Amygdala (tissue), 56 donors: Measurements from ENCODE around the gene MYL1.

ENCODE experiments used
- DNase-seq, 56 donors: peaks; one replicate each; lab custom pipeline; 2025; lab: John Stamatoyannopoulos, UW

Gene MYL1

GRCh38 chr2:210315015-210315788 lies at the start of gene MYL1:
MYL1 (minus strand) TSS chr2:210315174; CDS start chr2:210315042, 132 bp downstream.
- no peak for DNase-seq

GRCh38 chr2:210363876-210364275 lies 48.9 kb upstream of the MYL1 start:
- DNase-seq: no peak

DNA sequence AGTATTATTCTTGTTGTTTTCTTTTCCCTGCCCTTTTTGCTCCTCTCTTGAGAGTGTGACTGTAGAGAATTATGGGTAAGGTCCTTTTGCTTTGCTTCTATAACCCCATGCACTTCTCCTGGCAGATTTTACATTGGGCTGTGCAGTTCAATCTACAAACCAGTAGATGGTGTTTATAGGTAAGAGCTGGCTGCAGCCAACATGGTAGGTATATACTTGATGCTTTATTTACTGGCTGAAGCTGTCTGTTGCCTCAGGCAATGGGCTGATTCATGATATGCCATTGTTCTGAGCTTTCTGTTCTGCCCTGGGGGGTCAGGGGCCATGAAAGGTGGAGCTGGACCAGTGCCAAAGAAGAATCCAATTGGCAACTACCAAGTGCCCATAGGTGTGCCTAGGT lies 48.3 kb upstream of the MYL1 start:
- no peak for DNase-seq

DNA sequence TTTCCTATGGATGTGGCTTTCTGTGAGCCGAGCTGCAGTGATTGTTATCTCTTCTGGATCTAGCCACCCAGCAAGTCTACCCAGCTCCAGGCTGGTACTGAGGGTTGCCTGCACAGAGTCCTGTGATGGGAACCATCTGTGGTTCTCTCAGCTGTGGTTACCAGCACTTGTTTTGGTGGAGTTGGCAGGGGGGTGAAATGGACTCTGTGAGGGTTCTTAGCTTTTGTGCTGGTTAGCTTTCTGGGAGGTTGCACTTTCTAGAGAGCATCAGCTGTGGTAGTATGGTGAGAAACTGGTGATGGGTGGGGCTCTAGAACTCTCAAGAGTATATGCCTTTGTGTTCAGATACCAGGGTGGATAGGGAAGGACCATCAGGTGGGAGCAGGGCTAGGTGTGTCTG lies 45.4 kb upstream of the MYL1 start:
- no peak for DNase-seq

DNA sequence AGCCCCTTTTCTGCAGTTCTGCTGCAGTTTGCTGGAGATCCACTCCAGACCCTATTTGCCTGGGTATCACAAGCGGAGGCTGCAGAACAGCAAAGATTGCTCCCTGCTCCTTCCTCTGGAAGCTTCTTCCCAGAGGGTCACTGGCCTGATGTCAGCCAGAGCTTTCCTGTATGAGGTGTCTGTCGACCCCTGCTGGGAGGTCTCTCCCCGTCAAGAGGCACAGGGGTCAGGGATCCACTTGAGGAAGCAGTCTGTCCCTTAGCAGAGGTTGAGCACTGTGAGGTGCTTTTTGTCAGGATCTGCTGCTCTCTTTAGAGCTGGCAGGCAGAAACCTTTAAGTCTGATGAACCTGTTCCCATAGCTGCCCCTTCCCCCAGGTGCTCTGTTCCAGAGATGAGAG lies 42.0 kb upstream of the MYL1 start:
- DNase-seq: no peak

GRCh38 chr2:210337159-210337558 lies 22.2 kb upstream of the MYL1 start:
- DNase-seq: no peak

DNA sequence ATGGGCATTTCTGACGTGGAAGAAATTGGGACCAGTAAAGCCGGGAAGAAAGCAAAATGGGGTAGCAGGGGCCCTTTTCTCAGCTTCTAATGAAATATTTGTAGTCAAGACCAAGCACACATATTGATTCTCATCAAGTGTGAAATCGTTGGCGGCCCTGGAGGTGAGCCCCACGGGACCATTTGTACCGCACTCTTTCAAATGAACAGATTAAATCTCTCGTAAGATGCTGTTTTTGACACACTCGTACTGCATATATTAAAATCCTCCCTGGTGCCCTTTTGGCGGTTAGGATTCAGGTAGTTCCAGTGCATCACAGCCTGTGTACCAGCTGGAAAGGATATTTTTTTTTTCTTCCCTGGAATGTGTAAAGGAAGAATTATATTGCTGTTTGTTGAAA lies 9.9 kb upstream of the MYL1 start:
- DNase-seq: no peak

DNA sequence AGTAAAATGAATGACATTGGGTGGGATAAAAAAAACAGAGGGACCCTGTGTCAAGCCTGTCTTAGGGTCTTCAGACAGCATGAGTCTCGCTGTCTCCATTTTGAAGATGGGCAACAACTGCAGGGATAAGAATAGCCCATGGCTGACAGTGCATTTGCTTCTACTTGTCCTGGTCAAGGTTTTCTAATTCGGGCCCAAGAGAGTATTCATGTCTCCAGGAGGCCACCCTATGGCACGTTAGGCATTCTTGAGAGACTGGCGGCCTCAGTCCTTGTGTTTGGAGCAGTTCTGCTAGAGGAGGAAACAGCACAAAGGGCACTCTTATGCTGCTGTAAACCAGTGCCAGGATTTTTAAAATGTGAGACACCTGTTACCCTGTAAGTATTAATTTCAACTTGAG lies 9.5 kb upstream of the MYL1 start:
- no peak for DNase-seq

DNA sequence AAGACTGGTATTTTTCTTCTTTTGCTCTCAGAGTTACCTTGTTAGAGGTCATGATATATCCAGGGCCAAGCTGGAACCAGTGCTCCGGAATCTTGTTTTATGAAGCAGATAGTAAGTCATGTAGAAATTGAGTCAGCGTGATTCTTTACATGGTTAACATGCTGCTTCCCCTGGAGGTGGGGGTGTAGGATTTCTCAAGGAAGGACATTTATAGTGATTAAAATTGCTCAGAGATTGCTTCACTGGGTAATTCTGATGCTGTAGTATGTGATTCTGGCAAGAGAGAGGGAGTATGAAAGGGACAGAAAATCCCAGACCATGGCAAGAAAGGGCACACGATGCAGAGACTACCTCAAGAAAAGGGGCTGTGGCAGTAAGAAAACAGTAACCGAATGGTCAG lies 8.0 kb upstream of the MYL1 start:
- DNase-seq: no peak

DNA sequence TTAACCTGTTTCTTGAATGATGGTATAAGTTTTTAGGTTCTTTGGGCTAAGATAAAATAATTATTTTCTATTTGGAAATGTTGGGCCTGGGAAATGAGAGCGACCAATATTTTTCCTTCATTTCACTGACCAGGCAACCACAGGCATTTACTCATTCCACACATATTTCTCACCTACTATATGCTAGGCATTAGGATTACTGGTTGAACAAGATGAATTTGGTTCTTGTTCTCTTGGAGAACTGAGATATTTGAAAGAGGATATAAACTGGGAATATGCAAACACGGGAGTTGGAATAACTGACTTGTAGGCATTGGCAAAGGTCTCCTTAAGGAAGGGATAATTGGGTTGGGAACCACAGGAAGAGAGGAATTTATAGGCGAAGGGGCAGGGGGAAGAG lies 3.9 kb upstream of the MYL1 start:
- no peak for DNase-seq

- DNase-seq: no peak
Observed at GRCh38 chr2:210318486-210318885, 3.5 kb upstream of the MYL1 start.

DNA sequence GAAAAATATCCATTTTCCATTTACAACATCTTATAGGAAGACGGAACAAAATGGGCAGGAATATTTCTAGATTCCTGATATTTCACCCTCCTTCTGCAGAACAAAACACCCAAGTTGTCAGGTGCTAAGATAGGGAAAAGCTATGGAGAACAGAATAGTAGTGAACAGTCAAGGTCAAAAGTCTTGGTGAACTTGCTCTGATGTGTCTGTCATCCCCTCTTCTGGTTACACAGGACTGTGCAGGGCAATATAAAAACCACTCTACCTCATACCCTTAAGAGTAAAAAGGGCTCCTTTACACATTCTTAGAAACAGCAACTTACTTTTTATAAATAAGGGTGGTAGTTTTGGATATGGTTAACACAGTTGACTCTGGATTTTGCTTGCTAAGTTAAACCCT lies 4.4 kb downstream of the MYL1 start:
- DNase-seq: no peak

GRCh38 chr2:210309548-210310233 lies 5.3 kb downstream of the MYL1 start:
- DNase-seq: peak in 1 of 56 donors; percentile 1

DNA sequence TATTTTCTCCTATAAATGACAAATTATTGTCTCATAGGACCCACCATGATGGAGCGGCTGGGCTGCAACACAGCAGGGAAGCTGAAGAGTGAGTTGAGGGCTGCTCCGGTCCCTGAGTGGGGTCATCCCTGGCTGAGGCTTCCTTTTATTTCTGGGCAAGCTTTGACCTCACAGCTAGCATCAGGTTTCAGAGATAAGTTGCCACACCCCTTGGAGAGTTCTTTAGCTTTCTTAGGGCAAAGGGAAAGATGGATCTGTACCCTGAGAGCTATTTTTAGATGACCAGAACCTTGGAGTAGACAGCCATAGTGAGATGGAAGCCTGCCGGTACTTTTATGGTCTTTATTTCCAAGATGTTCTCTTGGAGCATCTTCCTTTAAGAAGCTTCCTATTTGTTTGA lies 11.5 kb downstream of the MYL1 start:
- no peak for DNase-seq

DNA sequence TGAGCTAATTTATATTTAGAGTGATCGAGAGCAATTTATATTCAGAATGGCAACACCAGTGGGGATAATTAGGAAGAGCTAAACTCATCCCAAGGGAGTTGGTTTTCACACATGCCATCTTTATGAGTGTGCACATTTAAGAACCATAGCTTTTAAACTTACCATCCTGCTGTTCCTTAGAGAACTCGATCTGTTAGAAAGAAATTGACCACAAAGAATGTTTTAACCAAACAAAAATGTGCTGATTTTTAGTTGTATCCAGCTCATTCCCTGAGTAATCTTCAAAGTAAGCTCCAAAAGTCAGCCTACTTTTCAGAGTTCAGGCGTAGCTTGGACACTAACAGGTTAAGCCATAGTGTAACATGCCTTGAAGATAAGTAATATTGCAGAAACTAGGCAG lies 12.6 kb downstream of the MYL1 start:
- DNase-seq: no peak

DNA sequence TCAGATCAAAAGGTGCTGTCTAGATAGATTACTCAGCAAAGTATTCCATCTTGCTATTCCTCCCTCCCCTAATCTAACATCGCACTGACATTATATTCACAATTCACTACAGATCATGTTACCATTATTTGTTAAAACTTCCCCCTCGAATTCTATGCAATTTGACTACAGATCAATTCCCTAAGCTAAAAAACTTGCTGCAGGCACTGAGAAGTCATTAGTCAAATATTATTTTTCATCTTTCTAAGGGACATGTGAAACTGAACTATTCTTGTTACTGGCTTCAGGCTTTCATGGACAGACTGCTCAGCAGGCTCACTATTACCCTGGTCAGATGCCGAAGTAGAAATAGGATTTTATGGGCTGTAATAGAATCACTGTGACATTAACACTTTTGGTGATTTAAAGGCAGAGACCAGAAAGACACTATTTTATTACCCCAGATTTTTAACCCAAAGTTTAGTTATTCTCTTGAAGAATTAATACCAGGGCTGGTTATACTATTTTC lies 15.1 kb downstream of the MYL1 start:
- DNase-seq: no peak

GRCh38 chr2:210288408-210288807 lies 26.6 kb downstream of the MYL1 start:
- no peak for DNase-seq

- DNase-seq: no peak
Observed at GRCh38 chr2:210287301-210287700, 27.7 kb downstream of the MYL1 start.

DNA sequence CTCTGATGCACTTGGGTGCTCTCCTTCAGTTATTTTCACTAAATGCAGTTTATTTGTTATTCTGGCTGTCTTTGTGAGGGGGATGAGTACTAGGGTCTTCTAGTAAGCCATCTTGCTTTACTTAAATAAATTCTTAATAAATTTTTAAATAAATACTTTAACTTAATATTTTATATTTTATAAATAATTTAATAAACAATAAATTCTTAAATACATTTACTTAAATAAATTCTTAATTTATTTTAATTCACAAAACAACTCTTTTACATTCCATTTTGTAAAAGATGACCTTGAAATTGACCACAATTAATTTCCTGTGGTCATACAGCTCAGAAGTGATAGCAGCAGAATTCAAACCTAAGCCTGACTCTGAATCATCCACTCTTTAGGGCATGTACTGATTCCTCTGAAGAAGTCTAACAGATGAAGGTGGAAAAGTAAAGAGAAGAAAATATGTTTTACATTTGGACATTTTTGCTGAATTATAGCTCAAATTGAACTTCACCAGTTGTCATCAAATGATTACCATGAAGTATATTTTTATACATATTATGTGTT lies 28.8 kb downstream of the MYL1 start:
- no peak for DNase-seq

DNA sequence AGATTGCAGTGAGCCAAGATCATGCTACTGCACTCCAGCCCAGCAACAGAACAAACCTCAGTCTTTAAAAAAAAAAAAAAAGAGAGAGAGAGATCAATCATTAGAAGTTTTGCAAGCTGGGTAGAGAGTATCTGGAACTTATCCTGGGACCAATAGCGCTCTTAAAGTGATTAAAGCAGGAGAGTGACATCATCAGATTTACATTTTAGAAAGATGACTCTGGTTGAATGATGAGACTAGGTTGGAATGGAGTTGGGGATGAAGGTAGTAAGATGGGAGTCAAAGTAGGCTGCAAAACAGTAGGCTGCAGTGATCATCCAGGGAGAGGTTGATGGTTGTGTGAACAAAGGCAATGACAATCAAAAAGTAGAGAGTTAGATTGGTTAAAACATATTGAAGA lies 37.8 kb downstream of the MYL1 start:
- DNase-seq: no peak

GRCh38 chr2:210271300-210271699 lies 43.7 kb downstream of the MYL1 start:
- DNase-seq: no peak

DNA sequence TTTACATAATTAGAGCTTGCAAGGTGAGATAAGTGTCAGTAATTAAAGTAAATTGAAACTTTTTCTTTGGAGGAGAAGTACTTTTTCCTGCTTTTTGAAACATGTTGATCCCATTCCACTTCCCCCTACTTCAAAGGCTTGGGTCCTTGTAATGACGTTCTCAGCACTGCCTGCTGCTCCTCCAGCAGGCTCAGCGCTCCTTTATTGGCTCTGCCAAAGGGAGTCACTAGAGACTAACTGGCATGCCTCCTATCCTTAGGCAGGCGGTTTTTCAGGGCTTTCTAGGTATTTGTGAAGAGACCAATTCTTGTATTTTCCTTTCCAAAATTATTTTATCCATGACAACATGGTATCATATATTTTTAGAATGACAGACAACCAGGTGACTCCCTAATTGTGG lies 45.8 kb downstream of the MYL1 start:
- DNase-seq: no peak
